Mucosa of descending colon (tissue), 3 donors: ENCODE measurements around the gene COL13A1. TPM values are rescaled to one million over a fixed set of nuclear protein-coding genes. Genes with fewer than 3 reads are reported as not detected.

Experiments
- ATAC-seq: fragments of 200-7000 bp; cut with Tn5 transposase; one replicate; pipeline ENCODE4 v1.9.1; 2020; ENCODE audit warnings: mild to moderate bottlenecking, moderate library complexity
- DNase-seq, 3 donors: peaks; one replicate each; pipeline ENCODE4 v3.0.0-alpha.2; 2020
- H3K36me3 ChIP-seq: fragments of 200-600 bp; one replicate; pipeline ENCODE4 v1.8.0; 2021; ENCODE audit warnings: low read depth, mild to moderate bottlenecking
- H3K4me1 ChIP-seq: fragments of 200-600 bp; one replicate; pipeline ENCODE4 v1.8.0; 2021; ENCODE audit warnings: low read depth, mild to moderate bottlenecking
- H3K4me3 ChIP-seq: fragments of 200-600 bp; one replicate; pipeline ENCODE4 v1.8.0; 2021; ENCODE audit warnings: mild to moderate bottlenecking
- H3K9me3 ChIP-seq: fragments of 200-600 bp; one replicate; pipeline ENCODE4 v1.8.0; 2021; ENCODE audit warnings: mild to moderate bottlenecking
- intact Hi-C, 2 donors: fragments of 100-400 bp; cut with DNase I in 1 of 2; cut with micrococcal nuclease in 1 of 2; formaldehyde crosslinking; loops; one replicate each; pipeline versions ENCODE4 v1.11.0 to v1.11.1; 2022; cut with DNase I, micrococcal nuclease
- total RNA-seq, 3 donors: library from RNA; stranded (reverse); fragmentation: NEBNext Ultra II Directional in 2 of 3; extraction: Animal tissue kit (Norgen Biotek cat#: 25700) in 2 of 3; gene quantifications; one replicate each; pipeline versions ENCODE4 v1.2.1 to v1.2.4, GENCODE V29; 2021 to 2023
- TF ChIP-seq, protein P1 (sequence below): fragments of 200-600 bp; IDR thresholded peaks from one replicate; pipeline ENCODE4 v1.8.0; 2022; ENCODE audit warnings: antibody characterized with exemption, mild to moderate bottlenecking
- donor health status: DM: no; HTN: no; CAD: no; lungs with moderate emphysema.
- donor health status: DM: no; HTN: no; CAD: no.
- donor health status: DM: no; HTN: yes; CAD: no.

COL13A1 gene
- total RNA-seq, 3 donors from 2014 or later: 1.0 to 2.3 (median 1.0) TPM

DNA sequence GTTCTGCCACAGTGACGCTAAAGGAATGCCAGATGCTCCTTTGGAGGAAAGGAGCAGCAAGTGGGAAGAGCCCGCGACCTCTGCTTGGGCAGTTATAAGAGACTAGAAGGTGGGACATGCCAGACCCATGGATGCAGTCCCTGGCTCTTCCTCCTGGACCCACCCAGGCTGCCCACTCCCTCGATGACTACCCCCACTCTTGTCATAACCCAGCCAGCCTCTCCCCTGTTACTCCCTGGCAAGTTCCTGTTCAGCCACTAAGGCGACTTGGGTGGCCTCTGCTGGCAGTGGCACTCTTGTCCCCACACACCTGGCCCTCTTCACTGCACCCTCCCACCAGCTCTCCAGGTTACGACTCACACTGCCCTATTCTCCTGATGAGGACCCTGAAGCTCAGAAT is 33.5 kb downstream of the COL13A1 start:
- Histone ChIP-seq H3K4me3 (no peak overlapping the region), H3K4me1 (no peaks in the 10 kb centered on the region), H3K9me3 (no peaks in the 10 kb centered on the region), H3K36me3 (no peaks in the 10 kb centered on the region)
- DNase-seq: no peak
- TF ChIP-seq, protein P1, sequence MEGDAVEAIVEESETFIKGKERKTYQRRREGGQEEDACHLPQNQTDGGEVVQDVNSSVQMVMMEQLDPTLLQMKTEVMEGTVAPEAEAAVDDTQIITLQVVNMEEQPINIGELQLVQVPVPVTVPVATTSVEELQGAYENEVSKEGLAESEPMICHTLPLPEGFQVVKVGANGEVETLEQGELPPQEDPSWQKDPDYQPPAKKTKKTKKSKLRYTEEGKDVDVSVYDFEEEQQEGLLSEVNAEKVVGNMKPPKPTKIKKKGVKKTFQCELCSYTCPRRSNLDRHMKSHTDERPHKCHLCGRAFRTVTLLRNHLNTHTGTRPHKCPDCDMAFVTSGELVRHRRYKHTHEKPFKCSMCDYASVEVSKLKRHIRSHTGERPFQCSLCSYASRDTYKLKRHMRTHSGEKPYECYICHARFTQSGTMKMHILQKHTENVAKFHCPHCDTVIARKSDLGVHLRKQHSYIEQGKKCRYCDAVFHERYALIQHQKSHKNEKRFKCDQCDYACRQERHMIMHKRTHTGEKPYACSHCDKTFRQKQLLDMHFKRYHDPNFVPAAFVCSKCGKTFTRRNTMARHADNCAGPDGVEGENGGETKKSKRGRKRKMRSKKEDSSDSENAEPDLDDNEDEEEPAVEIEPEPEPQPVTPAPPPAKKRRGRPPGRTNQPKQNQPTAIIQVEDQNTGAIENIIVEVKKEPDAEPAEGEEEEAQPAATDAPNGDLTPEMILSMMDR: no peak
- ATAC-seq: no peak
- intact Hi-C loops: no loop called here

DNA sequence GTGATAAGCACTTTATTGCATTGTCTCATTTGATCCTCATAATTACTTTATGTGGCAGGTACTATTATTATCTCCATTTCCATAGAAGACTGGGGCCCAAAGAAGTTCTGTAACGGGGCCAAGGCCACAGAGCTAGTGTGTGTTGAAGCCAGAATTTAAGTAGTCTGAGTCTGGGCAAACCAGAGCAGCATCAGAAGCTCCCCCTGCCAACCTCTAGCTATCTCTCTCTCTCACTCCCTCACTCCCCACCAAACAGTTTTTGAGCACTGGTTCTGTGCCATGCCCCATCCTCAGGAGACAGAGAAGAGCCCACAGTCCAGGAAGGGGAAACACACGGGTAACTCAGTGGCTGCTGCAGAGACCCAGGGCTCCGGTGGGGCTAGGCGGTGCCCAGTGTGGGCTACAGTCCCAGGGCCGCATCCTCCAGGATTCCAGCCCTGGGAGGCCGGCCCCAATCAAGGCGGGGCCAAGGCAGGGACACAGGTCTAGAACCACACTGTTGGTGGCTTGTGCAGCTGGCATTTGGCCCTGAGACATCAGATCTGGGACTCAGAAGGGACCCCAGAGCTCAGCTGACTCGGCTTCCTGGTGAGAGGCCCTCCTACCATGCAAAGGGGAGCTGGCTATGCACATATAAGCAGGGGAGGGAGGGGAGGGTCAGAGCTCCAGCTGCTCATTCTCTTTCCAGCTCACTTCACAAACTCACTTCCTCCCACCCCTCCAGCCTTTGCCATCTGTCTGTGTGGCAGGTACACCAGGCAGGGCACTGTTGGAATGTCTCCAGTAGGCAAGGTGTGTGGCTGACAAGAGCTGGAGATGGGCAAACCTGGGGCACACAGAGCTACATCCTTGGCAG is 34.4 kb downstream of the COL13A1 start:
- intact Hi-C loops: no loop called here
- DNase-seq: no peak
- H3K4me3 ChIP-seq: no peak overlapping the region
- H3K4me1 ChIP-seq: no peaks in the 10 kb centered on the region
- H3K9me3 ChIP-seq: no peaks in the 10 kb centered on the region
- TF ChIP-seq, protein P1: no peak
- no peaks in the 10 kb centered on the region for H3K36me3 ChIP-seq
- ATAC-seq: peak; percentile 48

DNA sequence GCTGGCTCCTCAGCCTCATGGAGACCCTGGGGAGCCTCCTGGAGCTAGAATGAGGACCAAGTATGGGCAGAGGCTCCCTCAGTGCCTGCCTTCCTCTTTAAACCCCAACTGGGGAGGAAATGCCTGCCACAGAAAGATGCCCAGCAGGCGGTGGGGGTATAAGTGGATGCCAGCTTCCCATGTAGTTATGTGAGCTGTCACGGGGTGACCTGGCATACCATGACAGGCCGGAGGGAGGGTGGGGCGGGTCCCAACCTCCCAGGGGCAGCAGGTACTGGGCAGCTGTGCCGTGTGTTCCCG is 35.0 kb downstream of the COL13A1 start:
- ATAC-seq (no peak), DNase-seq (no peak)
- Histone ChIP-seq H3K9me3 (no peaks in the 10 kb centered on the region), H3K4me1 (no peaks in the 10 kb centered on the region), H3K36me3 (no peaks in the 10 kb centered on the region), H3K4me3 (no peak overlapping the region)
- TF ChIP-seq, protein P1: no peak
- intact Hi-C loops: no loop called here

DNA sequence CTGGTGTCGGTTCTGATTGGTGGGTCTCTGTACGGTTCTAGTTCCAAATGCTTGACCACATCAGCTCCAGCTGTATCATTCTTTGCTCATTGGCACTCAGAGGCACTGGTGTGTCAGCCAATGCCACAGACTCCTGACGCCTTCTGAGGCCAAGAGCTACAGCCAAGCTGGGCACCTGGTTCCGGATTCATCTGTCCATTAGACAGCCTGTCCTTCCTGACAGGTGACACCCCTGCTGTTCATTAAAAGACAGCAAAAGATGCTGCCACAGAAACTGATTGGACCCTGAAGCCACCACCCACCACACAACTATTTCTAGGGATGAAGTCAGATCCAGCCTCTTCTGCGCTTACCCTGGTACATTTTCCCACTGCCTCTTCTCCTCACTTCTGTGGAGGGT is 35.6 kb downstream of the COL13A1 start:
- ATAC-seq (no peak), DNase-seq (no peak)
- H3K4me3 ChIP-seq: no peak overlapping the region
- no peaks in the 10 kb centered on the region for H3K4me1 ChIP-seq
- no peaks in the 10 kb centered on the region for H3K36me3 ChIP-seq
- H3K9me3 ChIP-seq: no peaks in the 10 kb centered on the region
- intact Hi-C loops: no loop called here
- TF ChIP-seq, protein P1: no peak

DNA sequence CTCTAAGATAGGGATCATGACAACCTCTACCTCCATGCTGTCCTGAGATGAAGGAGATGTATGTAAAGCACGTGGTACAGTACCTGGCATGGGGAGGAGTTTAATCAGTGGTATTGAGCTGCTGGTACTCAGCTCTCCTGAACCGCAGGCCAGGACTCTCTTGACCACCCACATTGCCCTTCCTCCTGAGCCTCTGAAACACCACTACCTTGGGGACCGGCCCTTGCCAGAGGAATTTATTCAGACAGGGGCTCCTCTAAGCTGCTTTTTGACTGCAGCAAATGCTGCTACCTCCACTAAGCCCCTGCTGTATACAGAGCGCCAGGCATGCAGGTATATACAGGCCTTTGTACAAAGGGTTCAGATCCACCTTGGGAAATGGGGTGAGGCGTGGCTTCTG is 36.7 kb downstream of the COL13A1 start:
- no peaks in the 10 kb centered on the region for H3K9me3 ChIP-seq
- H3K4me1 ChIP-seq: no peaks in the 10 kb centered on the region
- DNase-seq: no peak
- ATAC-seq: no peak
- TF ChIP-seq, protein P1: no peak
- H3K36me3 ChIP-seq: no peaks in the 10 kb centered on the region
- intact Hi-C loops: no loop called here
- no peak overlapping the region for H3K4me3 ChIP-seq
